Adrenal gland (tissue), 19 donors: ENCODE measurements around the gene PCDHGB7. TPM values are rescaled to one million over a fixed set of nuclear protein-coding genes. Genes with fewer than 3 reads are reported as not detected.
A peak's percentile ranks its signal among the peaks of the same experiment; 100 is the strongest.
"Not testable (repeated sequence)": the region's sequence is repeated elsewhere in the genome, so short reads cannot be mapped to it uniquely, and the experiment has no call there.

ENCODE experiments used
- DNase-seq, 7 donors: peaks; one replicate each; pipeline ENCODE4 v3.0.0-alpha.2; 2019 to 2020
- H3K27ac ChIP-seq, 5 donors: fragments of 200-600 bp; sonication (generic) in 4 of 5; 1 replicate in 3 of 5; 2 replicates in 2 of 5; pipeline versions ENCODE4 v1.5.1 to v1.8.0; 2016 to 2020; ENCODE audit warnings: mild to moderate bottlenecking in 1 of 5
- H3K27me3 ChIP-seq: fragments of 200-600 bp; 2 replicates; pipeline ENCODE4 v1.8.0; 2021
- H3K36me3 ChIP-seq, 2 donors: fragments of 200-600 bp; replicated peaks in 1 of 2; 1 replicate in 1 of 2; 2 replicates in 1 of 2; pipeline versions ENCODE4 v1.5.1 to v1.8.0; 2018 to 2022
- H3K4me1 ChIP-seq, 2 donors: fragments of 200-600 bp; replicated peaks in 1 of 2; 1 replicate in 1 of 2; 2 replicates in 1 of 2; pipeline versions ENCODE4 v1.5.1 to v1.8.0; 2018 to 2021
- H3K4me3 ChIP-seq, 4 donors: fragments of 200-600 bp; sonication (generic) in 3 of 4; one replicate each; pipeline ENCODE4 v1.5.1; 2016 to 2018
- H3K9me3 ChIP-seq, 3 donors: fragments of 200-600 bp; sonication (generic) in 1 of 3; replicated peaks in 1 of 3; 1 replicate in 2 of 3; 2 replicates in 1 of 3; pipeline versions ENCODE4 v1.5.1 to v1.8.0; 2016 to 2021
- CTCF ChIP-seq, 6 experiments: fragments of 450-650 bp in 4 of 6; fragments of 200-600 bp in 2 of 6; sonication (generic) in 1 of 6; IDR thresholded peaks; 1 replicate in 5 of 6; 2 replicates in 1 of 6; pipeline versions ENCODE4 v1.5.1 to v1.8.0; 2016 to 2021; ENCODE audit warnings: antibody characterized with exemption in 6 of 6, mild to moderate bottlenecking in 2 of 6, moderate library complexity in 1 of 6
- POLR2A ChIP-seq, 2 donors: fragments of 450-650 bp; IDR thresholded peaks; one replicate each; pipeline ENCODE4 v1.6.1; 2017; ENCODE audit warnings: antibody characterized with exemption in 2 of 2, mild to moderate bottlenecking in 2 of 2, moderate library complexity in 1 of 2
- WGBS, 4 donors: extraction: QIAGEN DNeasy Blood & Tissue Kit in 2 of 4; methylation state at CpG; one replicate each; pipeline versions ENCODE4 v1.1.5 to v1.1.7; 2013 to 2017; 5-methylcytosine and 5-hydroxymethylcytosine counted together
- intact Hi-C, 2 donors: fragments of 100-400 bp; cut with DNase I; formaldehyde crosslinking; loops; one replicate each; pipeline versions ENCODE4 v1.14.1 to v1.15.0; 2022 to 2023
- long read RNA-seq, 10 donors: library from polyadenylated mRNA in 3 of 10; unstranded in 2 of 10; stranded (forward) in 1 of 10; transcript quantifications; one replicate each; pipeline ENCODE4 v2.0.0 and lab custom pipeline, GENCODE V29; 2021 to 2026
- polyA plus RNA-seq, 3 donors: library from polyadenylated mRNA; stranded (reverse); fragments of 200-250 nt in 2 of 3; fragments of 350-450 nt in 1 of 3; fragmentation: Illumina TruSeq in 1 of 3; extraction: RNeasy Lipid Tissue Mini Kit (QIAGEN cat#74804) in 1 of 3; gene quantifications; one replicate each; pipeline ENCODE4 v1.2.3, GENCODE V29; 2013 to 2014
- total RNA-seq, 9 donors: library from RNA; depleted of rRNA in 4 of 9; stranded (reverse); fragments of >200 nt in 4 of 9; fragments of 120-200 nt in 1 of 9; fragmentation: NEBNext Ultra II Directional in 1 of 9; extraction: Animal tissue kit (Norgen Biotek cat#: 25700) in 1 of 9; gene quantifications; one replicate each; pipeline versions ENCODE4 v1.1.0 to v1.2.4, GENCODE V29; 2013 to 2023
- donor health status: healthy with polysubstance abuse.
- donor health status: Bipolar disorder and iron deficiency.
- donor health status: DM: yes; HTN: yes; CAD: no.
- donor health status: DM: no; HTN: no; CAD: no.
- donor health status: DM: no; HTN: no; CAD: no.
- donor health status: DM: yes; HTN: yes; CAD: no.

PCDHGB7 gene
- 10 to 100 TPM in 8 of 9 donors, 1 to 10 TPM in 1; 3.9 to 28.1 (median 17.9) TPM for total RNA-seq
- polyA plus RNA-seq: 1 to 10 TPM in 2 of 3 donors, under 1 TPM in 1; 0.88 to 8.2 (median 2.7) TPM
- long read RNA-seq, donor 1, partial matches to known transcripts: 0 of 2 reads
- long read RNA-seq, donor 1, other reads (novel, unspliced or antisense): 0 of 2 reads
- long read RNA-seq, donor 2, full-length matches to known transcripts: 3 of 3 reads
- long read RNA-seq, donor 2, partial matches to known transcripts: 0 of 3 reads
- long read RNA-seq, donor 2, other reads (novel, unspliced or antisense): 0 of 3 reads
- long read RNA-seq, donor 3, full-length matches to known transcripts: 2 of 2 reads
- long read RNA-seq, donor 3, partial matches to known transcripts: 0 of 2 reads
- long read RNA-seq, donor 3, other reads (novel, unspliced or antisense): 0 of 2 reads
- long read RNA-seq, donor 4, partial matches to known transcripts: 0 of 1 reads
- long read RNA-seq, donor 4, other reads (novel, unspliced or antisense): 0 of 1 reads
- long read RNA-seq, donor 5, full-length matches to known transcripts: 13 of 13 reads
- long read RNA-seq, donor 5, partial matches to known transcripts: 0 of 13 reads
- long read RNA-seq, donor 5, other reads (novel, unspliced or antisense): 0 of 13 reads
- long read RNA-seq, donor 6, full-length matches to known transcripts: 2 of 2 reads
- long read RNA-seq, donor 6, partial matches to known transcripts: 0 of 2 reads
- long read RNA-seq, donor 6, other reads (novel, unspliced or antisense): 0 of 2 reads
- long read RNA-seq, donor 7, partial matches to known transcripts: 0 of 1 reads
- long read RNA-seq, donor 7, other reads (novel, unspliced or antisense): 0 of 1 reads
- long read RNA-seq, donor 8, full-length matches to known transcripts: 4 of 4 reads
- long read RNA-seq, donor 8, partial matches to known transcripts: 0 of 4 reads
- long read RNA-seq, donor 8, other reads (novel, unspliced or antisense): 0 of 4 reads
- long read RNA-seq, donor 9, partial matches to known transcripts: 0 of 3 reads
- long read RNA-seq, donor 9, other reads (novel, unspliced or antisense): 0 of 3 reads
- long read RNA-seq, donor 10, full-length matches to known transcripts: 2 of 2 reads
- long read RNA-seq, donor 10, partial matches to known transcripts: 0 of 2 reads
- long read RNA-seq, donor 10, other reads (novel, unspliced or antisense): 0 of 2 reads

- TF ChIP-seq CTCF (IDR thresholded peaks at IDR 0.05) (peak; percentile 43 to 79 (median 64)), POLR2A (IDR thresholded peaks at IDR 0.05) (peak in 1 of 2 donors; percentile 18)
- intact Hi-C loops: loop anchor here (10.0 kb wide), 4 partner anchors 103 to 193 kb away; partner anchors contain the start of gene PCDHB14 (in 1 of the 2)
- not testable (repeated sequence) for H3K27me3 ChIP-seq, H3K4me1 ChIP-seq, H3K36me3 ChIP-seq
- WGBS, 4 donors: 6 to 16% (median 9%) methylated on average over 17 to 44 of the region's 47 CpGs
- Histone ChIP-seq H3K4me3 (peak within 1 kb of the TSS in 2 of 4 donors; percentile 3 to 54), H3K27ac (peak within 1 kb of the TSS in 1 of 5 donors; percentile 47), H3K9me3 (peaks cover 0 to 65% (median 8%) of the 10 kb centered on the region in 3 donors)
- peak; percentile 61 to 83 (median 77) for DNase-seq
These were observed at the start of gene PCDHGB7 for GRCh38 chr5:141417494-141418172. TSS of gene PCDHGB7 (plus strand) at chr5:141417677. CDS start at chr5:141417860, 183 bp downstream.

GRCh38 chr5:141369994-141370848 lies 47.3 kb upstream of the PCDHGB7 start, which contains the start of gene PCDHGB3:
TSS of gene PCDHGB3 (plus strand) at chr5:141370242. CDS start at chr5:141370395, 153 bp downstream.
- peak within 1 kb of the TSS in 1 of 4 donors; percentile 34 for H3K4me3 ChIP-seq
- peak in 2 of 7 donors; percentile 23 to 29 for DNase-seq
- no peak within 1 kb of the TSS for H3K27ac ChIP-seq
- TF ChIP-seq CTCF (IDR thresholded peaks at IDR 0.05): peak in 3 of 6 experiments; percentile 25 to 31 (median 25)
- TF ChIP-seq POLR2A (IDR thresholded peaks at IDR 0.05): no peak
- H3K4me1 ChIP-seq: no peaks in the 10 kb centered on the region
- intact Hi-C loops: no loop called here
- H3K27me3 ChIP-seq: no peaks in the 10 kb centered on the region
- no peaks in the 10 kb centered on the region for H3K36me3 ChIP-seq
- peaks cover 4 to 51% (median 4%) of the 10 kb centered on the region in 3 donors for H3K9me3 ChIP-seq
- 13 to 25% (median 18%) methylated on average over 29 to 32 of the region's 32 CpGs for WGBS, 4 donors

GRCh38 chr5:141371572-141372475 lies 45.7 kb upstream of the PCDHGB7 start:
- 26 to 32% (median 27%) methylated on average over 8 to 69 of the region's 69 CpGs for WGBS, 4 donors
- H3K4me3 ChIP-seq: no peak overlapping the region
- DNase-seq: no peak

More at GRCh38 chr5:141371572-141372475, 45.7 kb upstream of the PCDHGB7 start:
- TF ChIP-seq POLR2A (IDR thresholded peaks at IDR 0.05) (no peak), CTCF (IDR thresholded peaks at IDR 0.05) (no peak)
- Histone ChIP-seq H3K9me3 (peaks cover 2 to 37% (median 4%) of the 10 kb centered on the region in 3 donors), H3K36me3 (no peaks in the 10 kb centered on the region), H3K27me3 (no peaks in the 10 kb centered on the region), H3K27ac (no peak overlapping the region), H3K4me1 (no peaks in the 10 kb centered on the region)
- intact Hi-C loops: no loop called here
